HG03378 (cell line): ENCODE measurements around the gene ASB1.

Experiments used
- ATAC-seq: cut with Tn5 transposase; IDR thresholded peaks from one replicate; pipeline ENCODE4 v1.9.1; 2021; ENCODE audit warnings: mild to moderate bottlenecking, moderate library complexity; ENCODE audit not compliant: unreplicated experiment

ASB1 gene

GRCh38 chr2:238464389-238464788 is 37.7 kb downstream of the ASB1 start:
- no peak for ATAC-seq

- ATAC-seq: no peak
Observed at GRCh38 chr2:238465487-238466242, 38.9 kb downstream of the ASB1 start.

DNA sequence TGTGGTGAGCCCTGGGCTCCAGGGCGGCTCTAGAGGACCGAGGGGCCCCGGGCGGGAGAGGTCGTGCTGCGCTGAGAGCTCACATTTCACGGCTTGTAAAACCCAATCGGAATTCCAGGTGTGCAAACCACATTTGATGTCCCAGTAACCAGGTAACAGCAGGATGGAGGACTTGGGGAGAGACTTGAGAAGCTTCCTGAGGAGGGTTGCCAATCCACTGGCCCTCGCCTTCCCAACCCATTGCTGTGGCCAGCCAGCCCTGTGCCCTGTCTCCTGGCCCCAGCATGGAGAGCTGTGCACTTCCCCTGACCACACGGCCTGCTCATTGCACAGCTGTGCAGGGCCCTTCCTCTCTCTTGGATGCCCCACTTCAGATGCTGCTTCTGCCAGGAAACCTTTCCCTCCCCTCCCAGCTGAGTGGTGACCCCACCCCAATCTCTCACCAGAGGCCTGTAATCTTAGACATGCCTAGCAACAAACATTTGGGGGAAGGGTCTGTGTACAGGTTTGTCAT is 39.6 kb downstream of the ASB1 start:
- ATAC-seq: no peak

DNA sequence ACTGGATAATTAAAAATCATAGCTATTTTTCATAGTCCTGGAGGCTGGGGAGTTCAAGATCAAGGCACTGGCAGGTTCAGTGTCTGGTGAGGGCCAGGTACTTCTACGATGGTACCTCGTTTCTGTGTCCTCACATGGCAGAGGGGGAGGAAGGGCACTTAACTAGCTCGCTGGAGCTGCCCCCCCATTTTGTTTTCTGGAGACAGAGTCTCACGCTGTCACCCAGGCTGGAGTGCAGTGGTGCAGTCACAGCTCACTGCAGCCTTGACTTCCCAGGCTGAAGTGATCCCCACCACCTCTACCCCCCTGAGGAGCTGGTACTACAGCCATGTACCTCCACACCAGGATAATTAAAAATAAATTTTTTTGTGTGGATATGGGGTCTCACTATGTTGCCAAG is 40.3 kb downstream of the ASB1 start:
- no peak for ATAC-seq

DNA sequence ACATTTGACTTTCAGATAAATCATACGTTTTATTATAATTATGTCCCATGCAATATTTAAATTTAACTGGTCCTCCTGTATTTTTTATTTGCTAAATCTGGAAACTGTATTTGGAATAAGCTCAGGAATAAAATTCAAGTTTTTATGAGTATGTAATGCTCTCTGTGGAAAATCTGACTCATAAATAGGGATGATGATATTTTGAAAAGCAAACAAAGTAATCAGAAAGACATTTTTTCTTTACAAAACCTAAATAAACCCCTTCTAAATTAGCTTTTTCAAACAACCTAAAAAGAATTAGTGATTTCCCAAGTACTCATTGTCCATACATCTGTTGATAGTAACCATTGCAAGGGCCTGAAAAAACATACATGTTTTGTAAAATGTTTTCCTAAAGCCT is 41.1 kb downstream of the ASB1 start:
- no peak for ATAC-seq

DNA sequence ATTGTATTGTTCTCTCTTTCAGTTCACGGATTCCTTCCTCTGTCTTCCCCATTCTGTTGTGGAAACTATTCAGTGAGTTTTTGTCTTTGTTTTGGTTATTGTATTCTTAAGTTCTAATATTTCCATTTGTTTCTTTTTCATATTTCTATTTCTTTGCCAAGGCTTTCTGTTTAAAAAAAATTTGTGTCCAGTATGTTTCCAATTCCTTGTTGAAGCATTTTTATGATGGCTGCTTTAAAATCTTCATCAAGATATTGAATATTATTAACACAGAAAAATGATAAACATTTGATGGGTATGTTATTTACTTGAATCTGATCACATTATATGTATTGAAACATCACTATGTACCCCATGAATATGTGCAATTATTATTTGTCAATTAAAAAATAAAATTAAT is 42.4 kb downstream of the ASB1 start:
- no peak for ATAC-seq

- ATAC-seq: no peak
Observed at GRCh38 chr2:238473014-238473413, 46.3 kb downstream of the ASB1 start.

DNA sequence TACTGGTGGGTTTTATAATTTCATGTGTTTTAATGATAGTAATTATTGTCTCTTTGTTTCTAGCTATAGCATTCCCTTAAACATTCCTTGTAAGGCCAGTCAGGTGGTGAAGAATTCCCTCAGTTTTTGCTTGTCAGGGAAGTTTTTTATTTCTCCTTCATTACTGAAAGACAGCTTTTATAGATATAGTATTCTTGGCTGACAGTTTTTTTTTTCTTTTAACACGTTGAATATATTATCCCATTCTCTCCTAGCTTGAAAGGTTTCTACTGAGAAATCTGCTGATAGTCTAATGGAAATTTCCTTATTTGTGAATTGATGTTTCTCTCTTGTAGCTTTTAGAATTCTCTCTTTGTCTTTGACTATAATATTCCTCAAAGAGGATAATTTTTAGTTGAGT is 46.8 kb downstream of the ASB1 start:
- no peak for ATAC-seq

DNA sequence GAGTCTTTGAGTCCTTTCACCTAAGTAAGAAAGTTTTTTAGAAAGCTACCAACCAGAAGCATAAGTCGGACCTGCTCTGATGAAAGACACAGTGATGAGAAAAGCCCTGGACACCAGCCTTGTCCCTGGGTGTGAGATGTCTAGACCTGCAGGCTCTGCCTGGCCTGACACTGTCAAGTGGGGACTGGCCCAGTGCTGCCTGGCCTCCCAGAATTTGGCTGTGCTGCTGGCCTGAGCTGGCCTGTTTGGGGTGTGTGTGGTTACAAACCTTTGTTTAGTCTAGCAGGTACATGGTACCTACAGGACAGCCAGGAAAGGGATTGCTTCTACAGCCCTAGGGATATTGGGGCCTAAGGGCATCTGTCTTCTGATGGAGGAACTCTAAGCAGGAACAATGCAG is 48.3 kb downstream of the ASB1 start:
- ATAC-seq: no peak

DNA sequence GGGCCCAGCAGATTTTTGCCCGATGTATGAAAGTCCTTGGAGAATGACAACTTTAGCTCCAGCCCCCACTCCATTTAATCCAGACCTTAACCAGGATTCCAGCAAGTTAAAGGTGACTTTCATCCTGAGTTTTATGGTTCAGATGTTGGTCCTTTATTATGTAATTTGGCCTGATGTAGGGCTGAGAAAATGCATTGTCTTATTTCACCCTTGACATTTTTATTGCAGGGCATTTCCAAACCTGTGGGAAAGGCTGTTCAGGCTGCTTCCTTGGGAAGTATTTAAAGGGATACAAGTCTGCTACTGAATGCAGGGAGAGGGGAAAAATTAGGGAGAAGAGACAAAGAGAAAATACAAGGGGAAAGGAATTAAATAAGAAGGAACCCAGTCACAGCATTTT is 48.8 kb downstream of the ASB1 start:
- no peak for ATAC-seq

- ATAC-seq: no peak
Observed at GRCh38 chr2:238476258-238476657, 49.5 kb downstream of the ASB1 start.

GRCh38 chr2:238478216-238478615 is 51.5 kb downstream of the ASB1 start:
- no peak for ATAC-seq

GRCh38 chr2:238479847-238480246 is 53.1 kb downstream of the ASB1 start:
- no peak for ATAC-seq

DNA sequence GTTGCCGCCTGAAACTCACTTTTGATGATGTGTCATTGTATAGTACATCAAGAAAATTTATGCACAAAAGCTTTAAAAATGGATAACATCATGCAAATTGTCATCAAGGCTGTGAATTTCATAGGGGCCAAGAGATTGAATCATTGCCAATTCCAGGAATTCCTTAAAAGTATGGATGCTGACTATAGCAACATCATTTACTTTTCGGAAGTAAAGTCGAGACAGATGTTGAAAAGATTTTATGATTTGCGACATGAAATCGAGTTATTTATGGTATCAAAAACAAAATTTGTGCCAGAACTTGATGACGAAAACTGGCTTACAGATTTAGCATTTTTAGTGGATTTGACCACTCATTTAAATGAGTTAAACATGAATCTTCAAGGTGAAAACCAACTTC is 56.3 kb downstream of the ASB1 start:
- ATAC-seq: no peak

DNA sequence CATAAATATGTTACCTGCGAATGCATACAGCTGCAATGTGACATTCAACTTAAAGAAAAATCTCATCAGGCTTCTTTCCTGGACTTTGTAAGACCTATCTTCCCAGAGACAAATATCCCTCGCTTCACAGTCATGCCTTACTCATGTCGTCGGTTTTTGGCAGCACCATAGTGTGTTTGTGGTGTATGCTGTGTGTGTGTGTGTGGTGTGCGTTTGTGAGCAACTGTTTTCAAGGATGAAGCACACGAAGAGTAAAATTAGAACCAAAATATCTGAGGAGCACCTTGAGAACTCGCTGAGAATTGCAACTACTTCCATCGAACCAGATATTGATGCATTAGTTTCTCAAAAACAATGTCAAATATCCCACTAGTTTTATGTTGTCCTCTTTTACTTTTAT is 56.9 kb downstream of the ASB1 start:
- ATAC-seq: no peak

- ATAC-seq: no peak
Observed at GRCh38 chr2:238484522-238485452, 58.1 kb downstream of the ASB1 start.

DNA sequence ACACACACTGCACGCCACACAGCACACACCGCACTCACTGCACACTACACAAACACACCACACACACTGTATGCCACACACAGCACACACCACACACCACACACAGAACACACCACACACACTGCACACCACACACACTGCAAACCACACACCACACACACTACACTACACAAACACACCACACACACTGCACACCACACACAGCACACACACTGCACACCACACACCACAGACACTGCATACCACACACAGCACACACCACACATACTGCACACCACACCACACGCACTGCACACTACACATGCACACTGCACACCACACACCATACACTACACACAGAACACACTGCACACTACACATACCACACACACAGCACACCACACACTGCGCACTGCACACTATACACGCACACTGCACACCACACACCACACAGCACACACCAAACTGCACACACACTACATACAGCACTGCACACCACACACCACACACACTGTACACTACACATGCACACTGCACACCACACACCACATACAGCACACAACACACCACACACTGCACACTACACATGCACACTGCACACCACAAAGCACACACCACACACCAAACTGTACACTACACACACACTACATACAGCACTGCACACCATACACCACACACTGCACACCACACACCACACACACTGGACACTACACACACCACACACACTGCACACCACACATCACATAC is 59.6 kb downstream of the ASB1 start:
- ATAC-seq: no peak

GRCh38 chr2:238487134-238487533 is 60.4 kb downstream of the ASB1 start:
- ATAC-seq: no peak

DNA sequence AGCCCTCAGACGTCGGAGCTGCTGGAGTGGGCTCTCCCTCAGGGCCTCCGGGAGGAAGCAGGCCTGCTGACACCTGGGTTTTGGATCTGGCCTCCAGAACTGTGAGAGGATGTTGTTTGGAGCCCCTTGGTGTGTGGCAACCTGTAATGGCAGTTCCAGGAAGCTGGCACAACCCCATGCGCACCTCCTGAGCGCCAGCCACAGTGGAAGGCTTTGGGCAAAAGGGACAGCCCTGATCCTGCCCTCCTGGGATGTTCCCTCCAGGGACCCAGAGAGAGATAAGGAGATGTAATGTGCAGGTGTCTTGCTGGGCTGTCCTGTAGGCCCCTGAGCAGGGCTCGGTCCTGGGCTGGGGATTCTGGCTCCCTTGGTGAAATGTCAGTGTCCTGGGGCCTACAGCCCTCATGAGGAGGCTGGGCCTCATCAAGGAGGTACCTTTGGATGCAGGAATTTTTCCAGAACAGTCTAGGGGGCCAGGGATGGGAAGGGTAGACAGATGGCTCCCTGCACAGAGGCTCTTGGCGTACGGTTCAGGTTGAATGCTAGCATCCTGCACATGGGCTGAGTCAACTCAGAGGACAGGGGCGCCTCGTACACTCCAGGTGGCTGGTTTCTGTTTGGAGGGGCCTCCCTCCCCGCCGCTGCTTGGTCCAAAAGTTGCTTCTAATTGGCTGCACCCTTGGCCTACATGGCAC is 61.1 kb downstream of the ASB1 start:
- ATAC-seq: no peak

DNA sequence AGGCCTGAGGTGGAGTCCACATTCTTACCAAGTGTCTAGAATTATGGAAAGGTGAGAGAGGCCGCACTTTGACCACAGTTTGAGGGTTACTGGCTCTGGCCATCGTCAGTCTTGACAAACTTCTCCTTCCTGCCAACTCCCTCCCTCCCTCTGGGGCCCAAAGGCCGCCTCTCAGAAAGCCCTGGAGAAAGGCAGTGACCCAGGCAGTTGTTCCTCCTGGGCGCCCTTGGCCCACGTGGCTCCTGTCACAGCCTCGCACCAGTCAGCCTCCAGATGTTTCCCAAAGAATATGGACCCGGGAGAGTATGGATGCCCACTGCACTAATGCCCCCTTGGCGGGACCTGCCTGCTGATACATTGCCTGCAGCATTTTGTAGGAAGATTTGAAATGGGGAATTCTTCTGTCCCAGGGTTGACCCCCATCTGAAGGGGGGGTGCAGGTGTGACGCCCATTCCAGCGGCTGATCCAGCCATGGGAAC is 61.7 kb downstream of the ASB1 start:
- no peak for ATAC-seq

DNA sequence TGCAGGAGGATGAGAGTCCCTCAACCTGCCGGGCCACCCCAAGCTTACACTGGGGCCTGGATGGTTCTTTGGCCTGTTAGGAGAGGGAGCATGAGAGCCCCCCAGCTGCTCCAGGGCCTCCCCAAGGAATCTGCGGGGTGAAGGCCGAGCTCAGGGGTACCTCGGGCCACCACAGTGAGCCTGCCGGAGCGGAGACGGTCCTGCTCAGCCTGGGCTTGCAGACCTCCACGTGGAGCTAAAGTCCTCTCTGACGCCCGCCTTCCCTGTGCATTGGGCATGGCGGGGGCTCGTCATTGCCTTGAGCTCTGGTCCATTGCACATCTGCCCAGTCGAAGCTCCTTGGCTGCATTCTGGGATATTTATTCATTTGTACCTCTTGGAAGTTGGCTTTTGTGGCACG is 62.7 kb downstream of the ASB1 start:
- ATAC-seq: no peak
